ENCODE measurements around the gene FAHD1.

DNA sequence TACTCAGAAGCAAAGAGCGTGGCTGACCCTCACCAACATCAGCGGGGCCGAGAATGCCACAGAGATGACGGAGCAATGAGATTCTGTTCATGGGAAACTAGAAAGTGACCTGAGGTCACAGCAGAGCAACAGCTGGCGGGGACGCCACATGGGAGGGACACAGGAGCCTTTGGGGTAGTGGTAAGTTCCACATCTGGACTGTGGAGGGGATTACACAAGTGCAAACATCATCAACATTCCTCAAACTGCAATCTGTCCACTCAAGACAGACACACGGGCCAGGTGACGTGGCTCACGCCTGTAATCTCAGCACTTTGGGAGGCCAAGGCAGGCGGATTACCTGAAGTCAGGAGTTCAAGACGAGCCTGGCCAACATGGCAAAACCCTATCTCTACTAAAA, 11.5 kb upstream of the FAHD1 start:
- TF ChIP-seq GATA2 (IDR thresholded peaks at IDR 0.05; ENCODE audit: low read depth, low read length): no peak
- TF ChIP-seq GATA3 (IDR thresholded peaks at IDR 0.05; ENCODE audit: low read depth, low read length): no peak
